CD4-positive, CD25-positive, alpha-beta regulatory T cell (primary cell): Measurements from ENCODE around the gene FOXJ3. TPM values are rescaled to one million over a fixed set of nuclear protein-coding genes. Genes with fewer than 3 reads are reported as not detected.
A peak's percentile ranks its signal among the peaks of the same experiment; 100 is the strongest.

Source experiments
- ATAC-seq, 2 donors: fragments of 150-1000 bp; cut with Tn5 transposase; one replicate each; pipeline ENCODE4 v1.10.0; 2021; ENCODE audit warnings: low read depth in 2 of 2, moderate number of reproducible peaks in 2 of 2, moderate library complexity in 1 of 2
- DNase-seq, 3 donors: peaks; one replicate each; pipeline versions ENCODE4 v3.0.0 to v3.0.0-alpha.2; 2012 to 2022; ENCODE audit warnings: mixed read lengths in 1 of 3
- H3K27ac ChIP-seq: one replicate; pipeline ENCODE4 v1.7.0; 2013; ENCODE audit warnings: mild to moderate bottlenecking, low read length; ENCODE audit not compliant: insufficient read depth, poor library complexity, severe bottlenecking
- H3K27me3 ChIP-seq: one replicate; pipeline ENCODE4 v1.7.0; 2013; ENCODE audit warnings: low read length; ENCODE audit not compliant: control insufficient read depth, insufficient read depth
- H3K36me3 ChIP-seq: one replicate; pipeline ENCODE4 v1.7.0; 2013; ENCODE audit warnings: mild to moderate bottlenecking, low read length, moderate library complexity; ENCODE audit not compliant: control insufficient read depth, insufficient read depth
- H3K4me1 ChIP-seq: 2 replicates; pipeline ENCODE4 v1.7.0; 2013; ENCODE audit warnings: mild to moderate bottlenecking, low read length; ENCODE audit not compliant: insufficient read depth, control insufficient read depth, poor library complexity, severe bottlenecking
- H3K4me3 ChIP-seq: one replicate; pipeline ENCODE4 v1.7.0; 2013; ENCODE audit warnings: low read depth, mild to moderate bottlenecking, low read length, moderate library complexity
- H3K9me3 ChIP-seq, 2 experiments: 1 replicate in 1 of 2; 2 replicates in 1 of 2; pipeline ENCODE4 v1.7.0; 2013; ENCODE audit warnings: low read length in 2 of 2, mild to moderate bottlenecking in 1 of 2, moderate library complexity in 1 of 2; ENCODE audit not compliant: control insufficient read depth in 2 of 2
- H3K27ac Mint-ChIP-seq, 3 donors: one replicate each; pipeline ENCODE4 v1.8.0; 2020 to 2022; ENCODE audit warnings: mild to moderate bottlenecking in 3 of 3, mixed read lengths in 3 of 3, moderate library complexity in 2 of 3
- H3K27me3 Mint-ChIP-seq: one replicate; pipeline ENCODE4 v1.8.0; 2022; ENCODE audit warnings: mild to moderate bottlenecking, mixed read lengths
- H3K36me3 Mint-ChIP-seq: one replicate; pipeline ENCODE4 v1.8.0; 2020; ENCODE audit warnings: mixed read lengths
- H3K4me1 Mint-ChIP-seq, 4 donors: one replicate each; pipeline ENCODE4 v1.8.0; 2020 to 2022; ENCODE audit warnings: mixed read lengths in 4 of 4, mild to moderate bottlenecking in 1 of 4
- H3K4me3 Mint-ChIP-seq, 4 donors: one replicate each; pipeline ENCODE4 v1.8.0; 2020 to 2022; ENCODE audit warnings: mild to moderate bottlenecking in 4 of 4, mixed read lengths in 4 of 4, moderate library complexity in 3 of 4
- H3K9me3 Mint-ChIP-seq, 7 donors: one replicate each; pipeline ENCODE4 v1.8.0; 2020 to 2022; ENCODE audit warnings: mixed read lengths in 7 of 7, mild to moderate bottlenecking in 3 of 7, moderate library complexity in 2 of 7
- polyA plus RNA-seq, 4 donors: library from polyadenylated mRNA; unstranded; fragments of 300-500 nt; fragmentation: Illumina TruSeq; gene quantifications; one replicate each; pipeline ENCODE4 v1.2.3, GENCODE V29; 2021
- total RNA-seq: library from RNA; stranded (reverse); gene quantifications from one replicate; pipeline ENCODE4 v1.2.3, GENCODE V29; 2022

FOXJ3 gene
- total and polyA plus RNA-seq, 5 donors from 2014 or later = 21.0 to 68.6 (median 37.1) TPM

DNA sequence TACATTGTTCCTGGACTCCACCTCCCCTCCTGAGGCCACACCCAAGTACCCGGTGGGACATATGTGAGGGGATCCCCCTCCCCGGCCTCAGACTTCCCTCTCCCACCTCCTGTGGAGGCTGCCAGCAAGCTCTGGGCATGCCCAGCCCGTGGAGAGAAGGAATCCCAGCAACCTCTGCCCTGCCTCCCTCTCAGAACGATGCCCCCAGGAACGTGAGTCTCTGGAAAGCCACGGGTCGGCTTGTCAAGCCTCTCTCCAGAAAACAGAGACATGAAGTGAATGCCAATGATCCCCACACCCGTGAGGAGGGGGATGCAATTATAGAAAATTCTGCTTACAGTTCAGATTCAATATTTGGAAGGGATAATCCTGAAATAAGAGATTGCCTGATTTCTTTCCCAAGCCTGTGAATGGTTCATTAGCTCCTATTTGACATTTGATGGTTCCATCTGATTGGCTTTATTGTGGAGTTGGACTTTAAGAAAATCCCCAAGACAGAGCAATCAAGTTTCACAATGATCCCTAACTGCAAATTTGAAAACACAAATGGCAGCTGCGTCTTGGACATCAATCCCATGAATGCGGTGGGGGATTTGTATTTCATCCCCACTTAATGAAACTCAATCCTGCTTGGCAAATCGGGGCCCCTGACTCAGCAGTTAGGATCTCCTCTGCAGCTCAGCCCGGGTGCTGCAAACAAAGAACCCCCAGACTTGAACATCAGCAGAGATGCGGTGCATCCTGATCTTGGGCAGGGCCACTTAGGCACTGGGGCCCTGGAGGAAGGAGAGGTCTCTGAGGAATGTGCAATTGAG, 190.9 kb downstream of the FOXJ3 start:
- ATAC-seq = no peak
- H3K27ac Mint-ChIP-seq = no peak overlapping the region

DNA sequence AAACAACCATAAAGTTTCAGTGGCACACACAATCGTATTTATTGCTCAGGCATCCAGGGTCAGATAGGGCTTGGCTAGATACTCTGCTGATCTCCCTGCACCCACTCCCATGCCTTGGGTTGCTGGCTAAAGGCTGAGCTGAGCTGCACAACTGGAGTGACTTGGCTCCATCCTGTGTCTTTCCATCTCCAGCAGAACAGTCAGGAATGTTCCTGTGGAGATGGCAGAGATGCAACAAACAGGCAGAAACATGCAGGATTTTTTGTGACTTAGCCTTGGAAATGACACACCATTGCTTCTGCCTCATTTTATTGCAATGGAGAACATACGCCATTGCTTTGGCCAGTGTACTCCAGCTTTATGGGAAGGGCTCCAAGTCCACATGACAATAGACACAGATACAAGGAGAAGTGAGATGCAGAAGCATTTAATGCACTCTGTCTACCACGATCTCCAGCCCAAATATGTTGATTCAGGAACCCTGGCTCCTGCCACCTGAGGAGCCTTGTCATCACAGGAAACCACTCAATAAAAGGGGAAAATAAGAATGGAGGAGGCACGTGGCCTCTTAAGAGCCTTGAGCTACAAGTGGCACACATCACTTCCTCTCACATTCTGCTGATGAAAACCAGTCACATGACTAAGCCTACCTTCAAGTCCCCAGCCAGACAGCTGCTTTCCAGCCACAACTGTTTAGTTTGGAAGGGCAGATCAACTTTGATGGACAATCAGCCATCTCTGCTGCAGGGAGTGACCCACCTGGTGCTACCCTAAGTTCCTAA, 191.9 kb downstream of the FOXJ3 start:
- Histone ChIP-seq H3K4me1 (no peaks in the 10 kb centered on the region), H3K4me3 (no peak overlapping the region), H3K36me3 (no peaks in the 10 kb centered on the region), H3K9me3 (no peaks in the 10 kb centered on the region), H3K27me3 (peaks cover 3% of the 10 kb centered on the region), H3K27ac (no peak overlapping the region)
- Mint-ChIP-seq H3K9me3 (peaks cover 0 to 3% (median 0%) of the 10 kb centered on the region in 7 donors), H3K27me3 (peaks cover 24% of the 10 kb centered on the region), H3K4me1 (peaks cover 0 to 6% (median 1%) of the 10 kb centered on the region in 4 donors), H3K36me3 (no peaks in the 10 kb centered on the region), H3K4me3 (no peak overlapping the region), H3K27ac (no peak overlapping the region)
- ATAC-seq = no peak
- DNase-seq = peak in 1 of 3 donors; percentile 15

More for the DNA sequence above, 190.9 kb downstream of the FOXJ3 start:
- Histone ChIP-seq H3K27ac (no peak overlapping the region), H3K4me1 (no peaks in the 10 kb centered on the region), H3K4me3 (no peak overlapping the region), H3K27me3 (peaks cover 3% of the 10 kb centered on the region), H3K9me3 (no peaks in the 10 kb centered on the region), H3K36me3 (no peaks in the 10 kb centered on the region)
- Mint-ChIP-seq H3K4me3 (no peak overlapping the region), H3K4me1 (peaks cover 0 to 6% (median 1%) of the 10 kb centered on the region in 4 donors), H3K9me3 (peaks cover 0 to 3% (median 0%) of the 10 kb centered on the region in 7 donors), H3K27me3 (peaks cover 19% of the 10 kb centered on the region), H3K36me3 (no peaks in the 10 kb centered on the region)
- no peak for DNase-seq

DNA sequence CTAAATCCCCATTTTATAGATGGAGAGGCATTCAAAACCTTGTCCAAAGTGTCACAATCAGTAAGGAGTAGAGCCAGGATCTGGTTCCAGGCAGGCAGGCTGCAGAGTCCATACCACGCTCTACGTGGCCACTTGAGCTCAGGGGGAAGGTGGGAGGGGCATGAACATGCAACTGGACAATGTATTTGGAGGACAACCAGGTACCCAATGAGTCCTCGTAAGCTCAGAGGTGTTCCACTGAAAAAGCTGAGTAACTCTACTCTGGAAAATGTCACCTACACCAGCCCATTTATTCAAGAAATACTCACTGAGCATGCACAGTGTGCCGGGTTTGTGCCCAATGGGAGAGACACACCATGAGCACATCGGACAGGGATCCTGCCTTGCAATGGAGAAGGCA, 193.1 kb downstream of the FOXJ3 start:
- no peak for DNase-seq
- Mint-ChIP-seq H3K4me1 (peaks cover 0 to 6% (median 1%) of the 10 kb centered on the region in 4 donors), H3K9me3 (peaks cover 0 to 3% (median 0%) of the 10 kb centered on the region in 7 donors), H3K4me3 (no peak overlapping the region), H3K27me3 (peaks cover 24% of the 10 kb centered on the region), H3K36me3 (no peaks in the 10 kb centered on the region), H3K27ac (no peak overlapping the region)
- ATAC-seq = no peak
- H3K36me3 ChIP-seq = no peaks in the 10 kb centered on the region
- H3K27me3 ChIP-seq = peaks cover 3% of the 10 kb centered on the region
- H3K4me3 ChIP-seq = no peak overlapping the region
- H3K9me3 ChIP-seq = no peaks in the 10 kb centered on the region
- H3K4me1 ChIP-seq = no peaks in the 10 kb centered on the region
- no peak overlapping the region for H3K27ac ChIP-seq

DNA sequence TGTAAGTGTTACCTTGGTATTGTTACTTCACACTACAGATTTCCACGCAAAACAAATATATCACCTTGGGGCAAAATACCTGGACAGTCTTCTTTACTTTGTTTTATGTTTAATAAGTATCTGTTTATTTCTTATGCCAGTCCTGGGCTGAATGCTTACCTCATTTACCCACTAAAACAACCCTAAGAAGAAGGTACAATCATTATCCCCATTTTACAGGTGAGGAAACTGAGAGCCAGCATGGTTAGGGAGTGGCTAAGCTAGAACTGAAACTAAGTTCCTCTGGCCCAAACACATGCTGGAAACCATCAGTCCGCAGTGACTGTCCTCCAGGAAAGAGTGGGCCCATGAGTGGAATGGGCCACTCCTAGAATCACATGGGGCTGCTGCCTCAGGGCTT, 194.8 kb downstream of the FOXJ3 start:
- Mint-ChIP-seq H3K27ac (no peak overlapping the region), H3K27me3 (peaks cover 29% of the 10 kb centered on the region), H3K9me3 (peaks cover 0 to 3% (median 0%) of the 10 kb centered on the region in 7 donors), H3K4me3 (no peak overlapping the region), H3K36me3 (no peaks in the 10 kb centered on the region), H3K4me1 (peaks cover 0 to 6% (median 1%) of the 10 kb centered on the region in 4 donors)
- H3K9me3 ChIP-seq = no peaks in the 10 kb centered on the region
- peaks cover 5% of the 10 kb centered on the region for H3K27me3 ChIP-seq
- H3K4me1 ChIP-seq = no peaks in the 10 kb centered on the region
- H3K4me3 ChIP-seq = no peak overlapping the region
- no peak for DNase-seq
- H3K27ac ChIP-seq = no peak overlapping the region
- no peak for ATAC-seq
- no peaks in the 10 kb centered on the region for H3K36me3 ChIP-seq

DNA sequence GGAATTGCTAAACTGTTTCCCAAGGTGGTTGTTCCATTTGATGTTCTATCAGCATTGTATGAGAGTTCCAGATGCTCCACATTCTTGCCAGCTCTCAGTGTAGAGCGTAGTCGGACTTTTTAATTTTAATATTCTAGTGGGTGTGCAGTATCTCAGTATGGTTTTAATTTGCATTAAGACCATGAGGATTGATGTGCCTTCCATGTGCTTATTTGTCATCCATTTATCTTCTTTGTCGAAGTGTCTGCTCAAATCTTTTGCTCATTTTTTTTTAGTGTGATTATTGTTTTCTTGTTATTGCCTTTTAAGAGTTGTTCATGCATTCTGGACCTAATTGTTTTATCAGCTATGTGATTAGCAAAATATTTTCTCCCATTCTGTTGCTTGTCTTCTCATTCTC, 195.6 kb downstream of the FOXJ3 start:
- Mint-ChIP-seq H3K36me3 (no peaks in the 10 kb centered on the region), H3K27me3 (peaks cover 29% of the 10 kb centered on the region), H3K27ac (no peak overlapping the region), H3K4me1 (peaks cover 0 to 6% (median 1%) of the 10 kb centered on the region in 4 donors), H3K9me3 (peaks cover 0 to 3% (median 0%) of the 10 kb centered on the region in 7 donors), H3K4me3 (no peak overlapping the region)
- no peaks in the 10 kb centered on the region for H3K4me1 ChIP-seq
- ATAC-seq (no peak), DNase-seq (no peak)
- no peak overlapping the region for H3K27ac ChIP-seq
- H3K9me3 ChIP-seq = no peaks in the 10 kb centered on the region
- no peak overlapping the region for H3K4me3 ChIP-seq
- H3K36me3 ChIP-seq = no peaks in the 10 kb centered on the region
- H3K27me3 ChIP-seq = peaks cover 5% of the 10 kb centered on the region

DNA sequence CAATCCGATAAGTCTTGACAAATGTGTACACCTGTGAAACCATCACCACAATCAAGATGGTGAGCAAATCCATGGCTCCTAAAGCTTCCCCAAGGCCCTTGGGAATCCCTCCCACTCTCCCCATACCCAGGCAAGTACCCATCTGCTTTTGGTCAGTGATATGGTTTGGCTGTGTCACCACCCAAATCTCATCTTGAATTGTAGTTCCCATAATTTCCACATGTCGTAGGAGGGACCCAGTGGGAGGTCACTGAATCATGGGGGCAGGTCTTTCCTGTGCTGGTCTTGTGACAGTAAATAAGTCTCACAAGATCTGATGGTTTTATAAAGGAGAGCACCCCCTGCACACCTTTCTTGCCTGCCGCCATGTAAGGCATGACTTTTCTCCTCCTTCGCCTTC, 196.4 kb downstream of the FOXJ3 start:
- no peaks in the 10 kb centered on the region for H3K4me1 ChIP-seq
- H3K4me3 Mint-ChIP-seq = no peak overlapping the region
- ATAC-seq = no peak

DNA sequence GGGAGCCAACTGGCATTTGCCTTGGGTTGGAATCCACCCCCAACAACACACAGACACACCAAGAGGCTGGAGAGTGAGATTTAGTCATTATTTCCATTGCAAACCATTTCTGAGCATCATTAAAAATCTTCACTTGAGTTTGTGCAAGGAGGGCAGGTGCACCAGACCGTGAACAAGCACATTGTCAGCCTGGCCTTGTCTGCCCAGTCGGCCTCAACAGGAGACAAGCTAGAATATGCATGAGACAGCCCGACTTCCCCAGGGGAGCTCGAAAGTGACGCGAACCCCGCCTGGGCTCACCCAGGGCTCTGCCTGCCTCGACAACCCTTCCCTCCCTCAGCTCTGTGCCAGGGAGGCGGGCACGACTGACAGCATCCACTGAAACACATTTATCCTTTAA, 197.3 kb downstream of the FOXJ3 start:
- no peak overlapping the region for H3K4me3 Mint-ChIP-seq
- peaks cover 5% of the 10 kb centered on the region for H3K27me3 ChIP-seq
- peaks cover 23% of the 10 kb centered on the region for H3K27me3 Mint-ChIP-seq
- no peak for ATAC-seq
- no peak overlapping the region for H3K27ac Mint-ChIP-seq
- no peaks in the 10 kb centered on the region for H3K36me3 Mint-ChIP-seq
- H3K4me1 Mint-ChIP-seq = no peaks in the 10 kb centered on the region
- H3K9me3 Mint-ChIP-seq = peaks cover 0 to 3% (median 0%) of the 10 kb centered on the region in 7 donors
- H3K9me3 ChIP-seq = no peaks in the 10 kb centered on the region
- no peak overlapping the region for H3K4me3 ChIP-seq
- H3K36me3 ChIP-seq = no peaks in the 10 kb centered on the region
- no peaks in the 10 kb centered on the region for H3K4me1 ChIP-seq
- H3K27ac ChIP-seq = no peak overlapping the region
- no peak for DNase-seq

More for the DNA sequence above, 196.4 kb downstream of the FOXJ3 start:
- Histone ChIP-seq H3K27ac (no peak overlapping the region), H3K9me3 (no peaks in the 10 kb centered on the region), H3K27me3 (peaks cover 5% of the 10 kb centered on the region), H3K4me3 (no peak overlapping the region), H3K36me3 (no peaks in the 10 kb centered on the region)
- H3K27me3 Mint-ChIP-seq = peaks cover 23% of the 10 kb centered on the region
- no peak overlapping the region for H3K27ac Mint-ChIP-seq
- no peaks in the 10 kb centered on the region for H3K36me3 Mint-ChIP-seq
- DNase-seq = no peak
- peaks cover 0 to 5% (median 1%) of the 10 kb centered on the region in 4 donors for H3K4me1 Mint-ChIP-seq
- peaks cover 0 to 3% (median 0%) of the 10 kb centered on the region in 7 donors for H3K9me3 Mint-ChIP-seq
